GM13977 (cell line): ENCODE data around the gene DDX1.

Experiments
- DNase-seq: peaks from one replicate; pipeline ENCODE4 v3.0.0; 2012; ENCODE audit warnings: low spot score
- in situ Hi-C: fragments of 300-500 bp; cut with MboI; formaldehyde crosslinking; loops from one replicate; pipeline ENCODE4 v1.12.0; 2022; ENCODE audit warnings: low sequenced_read_pairs, low pct_unique_long_range_greater_than_20kb, mixed read lengths, inconsistent platforms; ENCODE audit not compliant: unreplicated experiment
- TF ChIP-seq, protein P1 (sequence below): IDR thresholded peaks from 2 replicates; pipeline ENCODE4 v1.5.1; 2012; ENCODE audit warnings: mild to moderate bottlenecking, control low read depth; ENCODE audit not compliant: insufficient read depth; ENCODE audit errors: extremely low read depth, missing control alignments

Gene DDX1

DNA sequence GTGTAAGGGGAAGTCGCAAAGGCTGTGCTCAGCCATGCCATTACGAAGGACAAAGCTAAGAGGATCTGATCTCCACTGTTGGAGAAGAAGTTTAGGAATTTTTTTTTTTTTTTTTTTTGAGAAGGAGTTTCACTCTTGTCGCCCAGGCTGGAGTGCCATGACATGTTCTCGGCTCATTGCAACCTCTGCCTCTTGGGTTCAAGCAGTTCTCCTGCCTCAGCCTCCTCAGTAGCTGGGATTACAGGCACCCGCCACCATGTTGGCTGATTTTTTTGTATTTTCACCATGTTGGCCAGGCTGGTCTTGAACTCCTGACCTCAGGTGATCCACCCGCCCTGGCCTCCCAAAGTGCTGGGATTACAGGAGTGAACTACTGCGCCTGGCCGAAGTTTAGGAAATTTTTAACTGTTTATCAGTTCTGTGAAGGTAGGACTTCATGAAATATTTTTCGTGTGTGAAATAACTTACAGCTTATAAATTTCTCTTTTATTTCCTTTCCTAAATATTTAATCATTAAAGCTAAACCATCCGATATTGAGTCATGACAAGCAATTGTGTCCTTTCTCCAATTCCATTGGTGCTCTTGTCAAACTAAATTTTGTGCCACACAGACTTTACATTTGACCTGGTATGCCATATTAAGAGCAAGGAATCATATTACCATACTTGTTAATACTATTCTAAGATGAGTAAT lies 22.2 kb downstream of the DDX1 start:
- in situ Hi-C loops = no loop called here
- DNase-seq = no peak
- TF ChIP-seq, protein P1, sequence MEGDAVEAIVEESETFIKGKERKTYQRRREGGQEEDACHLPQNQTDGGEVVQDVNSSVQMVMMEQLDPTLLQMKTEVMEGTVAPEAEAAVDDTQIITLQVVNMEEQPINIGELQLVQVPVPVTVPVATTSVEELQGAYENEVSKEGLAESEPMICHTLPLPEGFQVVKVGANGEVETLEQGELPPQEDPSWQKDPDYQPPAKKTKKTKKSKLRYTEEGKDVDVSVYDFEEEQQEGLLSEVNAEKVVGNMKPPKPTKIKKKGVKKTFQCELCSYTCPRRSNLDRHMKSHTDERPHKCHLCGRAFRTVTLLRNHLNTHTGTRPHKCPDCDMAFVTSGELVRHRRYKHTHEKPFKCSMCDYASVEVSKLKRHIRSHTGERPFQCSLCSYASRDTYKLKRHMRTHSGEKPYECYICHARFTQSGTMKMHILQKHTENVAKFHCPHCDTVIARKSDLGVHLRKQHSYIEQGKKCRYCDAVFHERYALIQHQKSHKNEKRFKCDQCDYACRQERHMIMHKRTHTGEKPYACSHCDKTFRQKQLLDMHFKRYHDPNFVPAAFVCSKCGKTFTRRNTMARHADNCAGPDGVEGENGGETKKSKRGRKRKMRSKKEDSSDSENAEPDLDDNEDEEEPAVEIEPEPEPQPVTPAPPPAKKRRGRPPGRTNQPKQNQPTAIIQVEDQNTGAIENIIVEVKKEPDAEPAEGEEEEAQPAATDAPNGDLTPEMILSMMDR = no peak

DNA sequence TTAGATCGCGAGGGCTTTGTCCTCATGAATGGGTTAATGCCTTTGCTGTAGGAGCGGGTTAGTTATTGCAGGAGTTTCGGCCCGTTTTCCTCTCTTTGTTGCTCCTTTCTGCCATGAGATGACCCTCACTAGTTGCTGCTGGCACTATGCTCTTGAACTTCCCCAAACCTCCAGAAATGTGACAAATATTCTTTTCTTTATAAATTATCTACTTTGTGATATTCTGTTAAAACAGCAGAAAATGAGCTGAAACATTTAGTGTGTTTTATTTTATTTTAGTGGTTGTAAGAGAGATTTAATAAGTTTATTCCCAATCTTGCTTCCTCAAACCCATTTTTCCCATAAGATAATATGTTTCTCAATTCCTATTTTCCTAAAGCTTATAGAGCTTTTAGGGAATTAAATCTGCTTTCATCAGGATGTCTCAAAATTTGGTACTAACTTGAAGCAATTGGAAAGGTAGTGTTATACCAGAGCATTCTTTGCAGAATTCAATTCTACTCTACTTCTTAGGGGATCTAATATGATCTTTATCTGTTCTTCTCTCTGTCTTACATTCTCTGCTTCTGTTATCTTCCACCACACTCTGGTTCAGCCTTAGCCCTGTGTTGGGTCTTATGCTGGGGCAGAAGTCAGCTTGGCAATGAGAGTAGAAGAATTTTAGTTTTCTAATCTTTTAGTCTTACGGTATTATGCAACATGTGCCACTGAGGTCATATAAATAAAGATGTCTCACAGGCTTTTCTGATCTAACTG lies 23.1 kb downstream of the DDX1 start:
- TF ChIP-seq, protein P1 = no peak
- in situ Hi-C loops = no loop called here
- DNase-seq = no peak

DNA sequence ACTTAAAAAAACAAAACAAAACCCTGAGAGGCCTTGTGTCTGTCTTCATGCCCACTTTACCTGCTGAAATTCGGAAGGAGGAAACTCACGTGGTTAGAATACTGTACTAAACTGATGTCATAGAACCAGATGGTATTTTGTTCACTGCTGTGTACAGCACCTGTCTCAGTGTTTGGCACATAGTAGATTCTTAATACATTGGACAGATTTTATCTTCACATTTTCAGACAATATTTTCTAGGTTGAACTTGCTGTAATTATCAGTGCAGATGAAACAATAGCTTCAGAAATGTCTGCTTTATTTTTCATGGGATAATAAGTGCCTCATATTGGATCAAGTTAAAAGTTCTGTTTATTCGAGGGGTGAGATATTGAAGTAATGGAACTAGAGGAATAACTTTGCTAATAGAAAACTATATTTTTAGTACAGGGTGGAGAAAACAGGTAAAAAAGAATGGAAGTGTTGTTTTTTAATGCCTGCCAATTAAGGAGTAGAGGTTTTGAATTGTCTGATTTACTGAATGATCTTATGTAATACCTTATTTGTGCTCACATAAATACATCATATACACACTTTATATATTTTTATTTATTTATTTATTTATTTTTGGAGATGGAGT lies 23.7 kb downstream of the DDX1 start:
- TF ChIP-seq, protein P1 = no peak
- in situ Hi-C loops = no loop called here
- DNase-seq = no peak

DNA sequence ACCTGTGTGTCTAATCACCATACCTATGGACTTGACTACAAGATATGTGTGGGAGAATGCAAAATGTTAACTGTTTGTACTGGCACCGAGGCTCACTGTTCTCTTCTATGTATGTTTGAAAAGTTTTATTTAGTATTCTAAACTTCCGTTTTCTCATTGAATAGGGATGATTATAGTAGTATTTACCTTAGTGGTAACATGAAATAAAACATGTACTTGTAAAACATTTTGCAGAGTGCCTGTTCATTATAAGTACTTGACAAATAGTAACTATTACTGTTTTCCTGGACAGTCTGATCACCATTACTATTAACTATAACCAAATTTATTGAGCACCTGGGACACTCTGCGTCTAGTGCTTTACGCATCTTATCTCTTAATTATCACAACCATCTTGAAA lies 24.8 kb downstream of the DDX1 start:
- TF ChIP-seq, protein P1 = no peak
- in situ Hi-C loops = no loop called here
- no peak for DNase-seq

DNA sequence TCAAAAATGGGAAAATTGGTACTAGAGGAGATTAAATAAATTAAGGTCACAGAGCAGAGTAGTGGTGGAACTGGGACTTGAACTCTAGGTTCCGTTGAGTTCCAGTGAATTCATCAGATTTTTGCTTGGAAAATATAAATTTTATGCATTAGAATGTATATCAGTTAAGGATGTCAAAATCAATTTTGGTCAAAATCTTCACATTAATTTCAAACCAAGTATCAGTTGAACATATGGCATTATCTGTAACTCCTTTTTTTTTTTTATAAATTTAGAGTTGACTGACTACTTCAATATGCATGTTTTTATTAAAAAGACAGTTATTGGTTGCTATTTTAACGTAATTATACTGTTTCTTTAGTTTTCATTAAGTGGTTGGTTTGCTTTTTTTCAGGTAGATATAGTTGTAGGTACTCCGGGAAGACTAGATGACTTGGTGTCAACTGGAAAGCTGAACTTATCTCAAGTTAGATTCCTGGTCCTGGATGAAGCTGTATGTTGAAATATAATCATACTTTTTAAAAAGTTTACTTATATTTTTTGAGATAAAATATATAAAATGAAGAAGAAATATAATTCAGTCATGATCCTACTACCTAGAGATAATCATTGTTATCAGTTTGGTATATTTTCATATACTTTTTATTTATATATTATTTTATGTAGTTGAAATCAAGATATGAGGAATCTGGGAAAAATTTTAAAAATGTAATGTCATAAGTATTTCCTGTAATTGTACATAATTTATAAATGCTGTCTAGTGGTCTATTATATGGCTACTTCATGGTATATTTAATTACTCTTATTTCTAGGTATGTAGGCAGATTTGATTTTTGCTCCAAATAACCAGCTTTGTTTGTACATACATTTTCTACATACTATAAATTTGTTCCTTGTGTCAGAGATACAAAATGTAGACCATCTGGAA lies 25.4 kb downstream of the DDX1 start:
- in situ Hi-C loops = no loop called here
- DNase-seq = no peak
- TF ChIP-seq, protein P1 = no peak
